Esophagus muscularis mucosa (tissue), 4 donors: ENCODE data around the gene SAE1.

Experiments
- EP300 ChIP-seq: sonication (generic); formaldehyde crosslinking; IDR thresholded peaks from one replicate; pipeline ENCODE4 v1.6.1; 2017; ENCODE audit warnings: antibody characterized with exemption
- POLR2AphosphoS5 ChIP-seq, 2 donors: sonication (generic); formaldehyde crosslinking; IDR thresholded peaks; one replicate each; pipeline ENCODE4 v1.6.1; 2017; ENCODE audit warnings: antibody characterized with exemption in 2 of 2
- TF ChIP-seq, protein P1 (sequence below), 3 experiments: fragments of 200-600 bp in 2 of 3; fragments of 450-650 bp in 1 of 3; sonication (generic) in 2 of 3; IDR thresholded peaks; one replicate each; pipeline ENCODE4 v1.5.1; 2017 to 2019; ENCODE audit warnings: antibody characterized with exemption in 3 of 3, mild to moderate bottlenecking in 2 of 3, moderate library complexity in 1 of 3

DNA sequence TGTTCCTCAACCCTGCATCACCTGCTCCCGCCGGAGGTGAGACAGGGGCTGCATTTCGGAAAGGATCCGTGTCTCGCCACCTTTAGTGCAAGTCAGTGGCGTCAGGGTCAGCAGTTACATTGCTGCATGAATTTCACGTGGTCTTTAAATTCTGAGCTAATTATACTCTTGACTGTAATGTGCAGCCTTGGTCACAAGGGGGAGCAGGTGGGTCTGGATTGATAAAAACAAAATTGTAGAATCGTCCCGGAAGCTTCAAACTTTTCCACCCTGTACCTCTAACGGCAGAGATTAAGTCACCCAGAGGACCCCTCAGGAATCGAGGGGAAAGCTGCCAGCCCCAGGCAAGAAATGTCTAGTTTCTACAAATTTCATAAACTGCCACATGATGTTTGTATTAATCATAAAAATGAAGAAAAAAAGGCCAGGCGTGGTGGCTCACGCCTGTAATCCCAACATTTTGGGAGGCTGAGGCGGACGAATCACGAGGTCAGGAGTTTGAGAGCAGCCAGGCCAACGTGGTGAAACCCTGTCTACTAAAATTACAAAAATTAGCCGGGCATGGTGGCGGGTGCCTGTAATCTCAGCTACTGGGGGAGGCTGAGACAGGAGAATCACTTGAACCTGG lies 80.2 kb downstream of the SAE1 start:
- TF ChIP-seq, protein P1, sequence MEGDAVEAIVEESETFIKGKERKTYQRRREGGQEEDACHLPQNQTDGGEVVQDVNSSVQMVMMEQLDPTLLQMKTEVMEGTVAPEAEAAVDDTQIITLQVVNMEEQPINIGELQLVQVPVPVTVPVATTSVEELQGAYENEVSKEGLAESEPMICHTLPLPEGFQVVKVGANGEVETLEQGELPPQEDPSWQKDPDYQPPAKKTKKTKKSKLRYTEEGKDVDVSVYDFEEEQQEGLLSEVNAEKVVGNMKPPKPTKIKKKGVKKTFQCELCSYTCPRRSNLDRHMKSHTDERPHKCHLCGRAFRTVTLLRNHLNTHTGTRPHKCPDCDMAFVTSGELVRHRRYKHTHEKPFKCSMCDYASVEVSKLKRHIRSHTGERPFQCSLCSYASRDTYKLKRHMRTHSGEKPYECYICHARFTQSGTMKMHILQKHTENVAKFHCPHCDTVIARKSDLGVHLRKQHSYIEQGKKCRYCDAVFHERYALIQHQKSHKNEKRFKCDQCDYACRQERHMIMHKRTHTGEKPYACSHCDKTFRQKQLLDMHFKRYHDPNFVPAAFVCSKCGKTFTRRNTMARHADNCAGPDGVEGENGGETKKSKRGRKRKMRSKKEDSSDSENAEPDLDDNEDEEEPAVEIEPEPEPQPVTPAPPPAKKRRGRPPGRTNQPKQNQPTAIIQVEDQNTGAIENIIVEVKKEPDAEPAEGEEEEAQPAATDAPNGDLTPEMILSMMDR (IDR thresholded peaks at IDR 0.05), result peak; percentile 84 to 97 (median 85)
- no peak for TF ChIP-seq EP300
- TF ChIP-seq POLR2AphosphoS5 (IDR thresholded peaks at IDR 0.05), result peak in 1 of 2 donors; percentile 70
